ENCODE data around the gene DAB2IP.

DNA sequence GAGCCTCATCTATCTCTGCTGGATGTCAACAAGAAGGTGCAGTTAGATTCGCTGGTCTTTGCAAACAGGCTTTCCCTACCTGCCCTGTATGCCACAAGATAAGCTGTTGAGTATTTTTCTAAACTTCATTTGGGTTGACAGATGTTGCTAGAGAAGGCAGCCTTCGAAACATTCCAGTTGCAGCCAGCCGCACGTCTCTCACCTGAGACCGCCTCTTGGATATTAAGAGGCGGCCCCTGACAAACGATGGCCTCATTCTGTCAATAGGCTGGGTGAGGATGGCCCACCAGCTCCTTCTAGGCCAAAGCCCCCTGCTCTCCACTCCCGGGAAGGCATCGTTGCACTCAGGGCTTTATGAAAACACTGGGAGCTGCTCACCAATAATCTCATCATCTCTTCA, 181.6 kb downstream of the DAB2IP start:
- TF ChIP-seq, protein P1, sequence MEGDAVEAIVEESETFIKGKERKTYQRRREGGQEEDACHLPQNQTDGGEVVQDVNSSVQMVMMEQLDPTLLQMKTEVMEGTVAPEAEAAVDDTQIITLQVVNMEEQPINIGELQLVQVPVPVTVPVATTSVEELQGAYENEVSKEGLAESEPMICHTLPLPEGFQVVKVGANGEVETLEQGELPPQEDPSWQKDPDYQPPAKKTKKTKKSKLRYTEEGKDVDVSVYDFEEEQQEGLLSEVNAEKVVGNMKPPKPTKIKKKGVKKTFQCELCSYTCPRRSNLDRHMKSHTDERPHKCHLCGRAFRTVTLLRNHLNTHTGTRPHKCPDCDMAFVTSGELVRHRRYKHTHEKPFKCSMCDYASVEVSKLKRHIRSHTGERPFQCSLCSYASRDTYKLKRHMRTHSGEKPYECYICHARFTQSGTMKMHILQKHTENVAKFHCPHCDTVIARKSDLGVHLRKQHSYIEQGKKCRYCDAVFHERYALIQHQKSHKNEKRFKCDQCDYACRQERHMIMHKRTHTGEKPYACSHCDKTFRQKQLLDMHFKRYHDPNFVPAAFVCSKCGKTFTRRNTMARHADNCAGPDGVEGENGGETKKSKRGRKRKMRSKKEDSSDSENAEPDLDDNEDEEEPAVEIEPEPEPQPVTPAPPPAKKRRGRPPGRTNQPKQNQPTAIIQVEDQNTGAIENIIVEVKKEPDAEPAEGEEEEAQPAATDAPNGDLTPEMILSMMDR (IDR thresholded peaks at IDR 0.05; ENCODE audit: insufficient read depth, low read length, poor library complexity, severe bottlenecking) = no peak
- no peak for TF ChIP-seq EZH2phosphoT487 (conservative IDR thresholded peaks at IDR 0.05; ENCODE audit: low read length)
